Spleen (tissue), 7 donors: ENCODE measurements around the gene DUSP16.

ENCODE experiments used
- CTCF ChIP-seq, 11 experiments: fragments of 200-600 bp in 7 of 11; fragments of 450-650 bp in 4 of 11; sonication (generic) in 4 of 11; IDR thresholded peaks in 8 of 11; conservative IDR thresholded peaks in 3 of 11; 1 replicate in 7 of 11; 2 replicates in 4 of 11; pipeline versions ENCODE4 v1.4.0 to v1.8.0; 2016 to 2021; ENCODE audit warnings: antibody characterized with exemption in 11 of 11, inconsistent platforms in 4 of 11, mild to moderate bottlenecking in 1 of 11
- POLR2AphosphoS5 ChIP-seq, 3 donors: sonication (generic); formaldehyde crosslinking; IDR thresholded peaks; one replicate each; pipeline ENCODE4 v1.5.1; 2017; ENCODE audit warnings: antibody characterized with exemption in 3 of 3
- donor health status: DM: no; HTN: no; CAD: no; lungs with moderate emphysema.
- donor health status: DM: no; HTN: no; CAD: no.
- donor health status: DM: no; HTN: no; CAD: no.

GRCh38 chr12:12452326-12452902 lies 110.2 kb downstream of the DUSP16 start:
- TF ChIP-seq POLR2AphosphoS5 (IDR thresholded peaks at IDR 0.05): no peak
- no peak for TF ChIP-seq CTCF (IDR thresholded peaks at IDR 0.05 in 8 of 11, conservative IDR thresholded peaks at IDR 0.05 in 3 of 11)
